ENCODE data around the gene MAG. TPM values are rescaled to one million over a fixed set of nuclear protein-coding genes. Genes with fewer than 3 reads are reported as not detected.
"Not testable (repeated sequence)": the region's sequence is repeated elsewhere in the genome, so short reads cannot be mapped to it uniquely, and the experiment has no call there.

The MAG gene
- total RNA-seq, 1 experiment from 2014 or later: not detected

DNA sequence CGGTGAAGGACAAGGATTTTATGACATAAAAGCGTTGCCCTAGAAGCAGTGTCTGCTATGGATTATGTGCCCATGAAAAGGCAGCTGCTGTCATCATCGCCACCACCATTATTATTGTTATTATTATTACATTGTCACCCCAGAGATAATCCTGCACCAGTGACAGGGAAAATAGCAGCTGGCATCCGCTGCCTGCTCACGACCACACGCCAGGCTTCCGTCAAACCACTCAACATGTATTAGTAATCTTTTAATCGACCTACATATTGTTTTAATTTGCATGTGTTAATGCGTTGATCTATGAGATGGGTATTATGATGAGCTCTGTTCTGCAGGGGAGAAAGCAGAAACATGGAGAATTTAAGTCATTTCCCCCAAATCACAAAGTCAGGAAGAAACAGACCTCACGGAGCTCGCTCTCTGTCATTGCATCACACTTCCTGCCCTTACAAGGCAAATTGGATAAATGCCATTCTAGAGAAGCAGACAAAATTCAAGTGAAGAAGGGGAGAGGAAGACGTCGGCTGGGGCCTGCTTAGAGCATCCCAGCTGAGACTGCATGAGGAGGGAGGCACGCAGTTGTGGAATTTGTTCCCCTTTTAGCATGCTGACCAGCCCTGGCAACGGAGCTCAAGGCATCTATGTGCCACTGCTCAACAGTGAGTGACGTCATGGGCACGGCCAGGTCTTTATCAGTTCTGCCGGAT is 66.1 kb downstream of the MAG start, which contains the start of gene FFAR3:
TSS of gene FFAR3 (plus strand) at position 594 of the 707 bp plus-strand sequence. CDS start 431 bp downstream, outside the sequence.
- Mint-ChIP-seq H3K9me3 (ENCODE audit: unreplicated experiment) (no peaks in the 10 kb centered on the region), H3K27me3 (ENCODE audit: insufficient read depth, unreplicated experiment) (peaks cover 61% of the 10 kb centered on the region), H3K27ac (ENCODE audit: low read depth, unreplicated experiment) (no peak within 1 kb of the TSS), H3K4me3 (ENCODE audit: unreplicated experiment) (no peak within 1 kb of the TSS), H3K4me1 (ENCODE audit: insufficient read depth, unreplicated experiment) (peaks cover 6% of the 10 kb centered on the region), H3K36me3 (ENCODE audit: insufficient read depth, unreplicated experiment) (no peaks in the 10 kb centered on the region)
- DNase-seq (ENCODE audit: unreplicated experiment): peak; percentile 30
- CTCF ChIA-PET: interaction anchor here (2.8 to 7.1 kb wide), 2 partner anchors 112 to 137 kb away, joined by 17 to 143 read pairs; no protein-coding TSS in a partner anchor
- TF ChIP-seq, protein P1, sequence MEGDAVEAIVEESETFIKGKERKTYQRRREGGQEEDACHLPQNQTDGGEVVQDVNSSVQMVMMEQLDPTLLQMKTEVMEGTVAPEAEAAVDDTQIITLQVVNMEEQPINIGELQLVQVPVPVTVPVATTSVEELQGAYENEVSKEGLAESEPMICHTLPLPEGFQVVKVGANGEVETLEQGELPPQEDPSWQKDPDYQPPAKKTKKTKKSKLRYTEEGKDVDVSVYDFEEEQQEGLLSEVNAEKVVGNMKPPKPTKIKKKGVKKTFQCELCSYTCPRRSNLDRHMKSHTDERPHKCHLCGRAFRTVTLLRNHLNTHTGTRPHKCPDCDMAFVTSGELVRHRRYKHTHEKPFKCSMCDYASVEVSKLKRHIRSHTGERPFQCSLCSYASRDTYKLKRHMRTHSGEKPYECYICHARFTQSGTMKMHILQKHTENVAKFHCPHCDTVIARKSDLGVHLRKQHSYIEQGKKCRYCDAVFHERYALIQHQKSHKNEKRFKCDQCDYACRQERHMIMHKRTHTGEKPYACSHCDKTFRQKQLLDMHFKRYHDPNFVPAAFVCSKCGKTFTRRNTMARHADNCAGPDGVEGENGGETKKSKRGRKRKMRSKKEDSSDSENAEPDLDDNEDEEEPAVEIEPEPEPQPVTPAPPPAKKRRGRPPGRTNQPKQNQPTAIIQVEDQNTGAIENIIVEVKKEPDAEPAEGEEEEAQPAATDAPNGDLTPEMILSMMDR (IDR thresholded peaks at IDR 0.05; ENCODE audit: unreplicated experiment): no peak
- no TSS peak for BruUV-seq (replicated peaks)
- POLR2A ChIA-PET: no interaction called here
- intact Hi-C loops (cut with micrococcal nuclease): loop anchor here (10.0 kb wide), 1 partner anchor 93 kb away; the partner anchor contains the start of gene USF2

DNA sequence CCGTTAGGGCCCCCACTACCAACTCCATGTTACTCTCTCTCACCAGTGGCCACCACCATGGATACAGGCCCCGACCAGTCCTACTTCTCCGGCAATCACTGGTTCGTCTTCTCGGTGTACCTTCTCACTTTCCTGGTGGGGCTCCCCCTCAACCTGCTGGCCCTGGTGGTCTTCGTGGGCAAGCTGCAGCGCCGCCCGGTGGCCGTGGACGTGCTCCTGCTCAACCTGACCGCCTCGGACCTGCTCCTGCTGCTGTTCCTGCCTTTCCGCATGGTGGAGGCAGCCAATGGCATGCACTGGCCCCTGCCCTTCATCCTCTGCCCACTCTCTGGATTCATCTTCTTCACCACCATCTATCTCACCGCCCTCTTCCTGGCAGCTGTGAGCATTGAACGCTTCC is 66.9 kb downstream of the MAG start:
- CTCF ChIA-PET: interaction anchor here (2.8 to 7.1 kb wide), 2 partner anchors 111 to 136 kb away, joined by 17 to 143 read pairs; no protein-coding TSS in a partner anchor
- DNase-seq (ENCODE audit: unreplicated experiment): not testable (repeated sequence)

DNA sequence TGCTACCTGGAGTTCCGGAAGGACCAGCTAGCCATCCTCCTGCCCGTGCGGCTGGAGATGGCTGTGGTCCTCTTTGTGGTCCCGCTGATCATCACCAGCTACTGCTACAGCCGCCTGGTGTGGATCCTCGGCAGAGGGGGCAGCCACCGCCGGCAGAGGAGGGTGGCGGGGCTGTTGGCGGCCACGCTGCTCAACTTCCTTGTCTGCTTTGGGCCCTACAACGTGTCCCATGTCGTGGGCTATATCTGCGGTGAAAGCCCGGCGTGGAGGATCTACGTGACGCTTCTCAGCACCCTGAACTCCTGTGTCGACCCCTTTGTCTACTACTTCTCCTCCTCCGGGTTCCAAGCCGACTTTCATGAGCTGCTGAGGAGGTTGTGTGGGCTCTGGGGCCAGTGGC is 67.4 kb downstream of the MAG start:
- H3K36me3 Mint-ChIP-seq (ENCODE audit: insufficient read depth, unreplicated experiment); BruUV-seq (replicated peaks); POLR2A ChIA-PET; DNase-seq (ENCODE audit: unreplicated experiment); CTCF ChIA-PET; H3K4me1 Mint-ChIP-seq (ENCODE audit: insufficient read depth, unreplicated experiment); H3K4me3 Mint-ChIP-seq (ENCODE audit: unreplicated experiment); H3K9me3 Mint-ChIP-seq (ENCODE audit: unreplicated experiment); H3K27ac Mint-ChIP-seq (ENCODE audit: low read depth, unreplicated experiment): not testable (repeated sequence)
- intact Hi-C loops (cut with micrococcal nuclease): loop anchor here (10.0 kb wide), 1 partner anchor 95 kb away; the partner anchor contains the start of gene USF2
- peaks cover 75% of the 10 kb centered on the region for H3K27me3 Mint-ChIP-seq (ENCODE audit: insufficient read depth, unreplicated experiment)

More for the DNA sequence above, 66.9 kb downstream of the MAG start:
- H3K36me3 Mint-ChIP-seq (ENCODE audit: insufficient read depth, unreplicated experiment); BruUV-seq (replicated peaks); H3K4me1 Mint-ChIP-seq (ENCODE audit: insufficient read depth, unreplicated experiment); H3K27ac Mint-ChIP-seq (ENCODE audit: low read depth, unreplicated experiment); POLR2A ChIA-PET; H3K4me3 Mint-ChIP-seq (ENCODE audit: unreplicated experiment); H3K9me3 Mint-ChIP-seq (ENCODE audit: unreplicated experiment): not testable (repeated sequence)
- peaks cover 69% of the 10 kb centered on the region for H3K27me3 Mint-ChIP-seq (ENCODE audit: insufficient read depth, unreplicated experiment)
- intact Hi-C loops (cut with micrococcal nuclease): loop anchor here (10.0 kb wide), 1 partner anchor 94 kb away; the partner anchor contains the start of gene USF2

DNA sequence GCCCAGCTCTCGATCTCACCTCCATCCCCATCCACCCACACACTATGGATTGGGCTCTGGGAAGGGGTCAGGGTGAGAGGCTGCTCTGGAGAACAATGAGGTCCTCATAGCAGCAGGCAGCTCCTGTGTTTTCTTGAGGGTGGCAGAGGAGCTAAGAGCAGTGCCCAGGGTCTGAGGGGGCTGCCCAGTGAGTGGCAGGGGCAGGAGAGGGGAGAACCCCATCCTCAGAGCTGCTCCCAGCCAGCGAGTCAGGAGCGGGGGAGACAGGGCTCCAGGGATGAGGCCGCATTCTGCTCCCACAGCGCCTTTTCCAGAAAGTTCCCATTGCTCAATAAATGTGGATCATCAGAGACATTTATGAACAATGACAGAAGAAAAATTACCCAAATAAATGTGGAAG is 68.1 kb downstream of the MAG start:
- CTCF ChIA-PET; intact Hi-C loops (cut with micrococcal nuclease); H3K4me3 Mint-ChIP-seq (ENCODE audit: unreplicated experiment); H3K4me1 Mint-ChIP-seq (ENCODE audit: insufficient read depth, unreplicated experiment); H3K27ac Mint-ChIP-seq (ENCODE audit: low read depth, unreplicated experiment); H3K36me3 Mint-ChIP-seq (ENCODE audit: insufficient read depth, unreplicated experiment); H3K9me3 Mint-ChIP-seq (ENCODE audit: unreplicated experiment); DNase-seq (ENCODE audit: unreplicated experiment); BruUV-seq (replicated peaks); POLR2A ChIA-PET: not testable (repeated sequence)
- H3K27me3 Mint-ChIP-seq (ENCODE audit: insufficient read depth, unreplicated experiment): peaks cover 81% of the 10 kb centered on the region

DNA sequence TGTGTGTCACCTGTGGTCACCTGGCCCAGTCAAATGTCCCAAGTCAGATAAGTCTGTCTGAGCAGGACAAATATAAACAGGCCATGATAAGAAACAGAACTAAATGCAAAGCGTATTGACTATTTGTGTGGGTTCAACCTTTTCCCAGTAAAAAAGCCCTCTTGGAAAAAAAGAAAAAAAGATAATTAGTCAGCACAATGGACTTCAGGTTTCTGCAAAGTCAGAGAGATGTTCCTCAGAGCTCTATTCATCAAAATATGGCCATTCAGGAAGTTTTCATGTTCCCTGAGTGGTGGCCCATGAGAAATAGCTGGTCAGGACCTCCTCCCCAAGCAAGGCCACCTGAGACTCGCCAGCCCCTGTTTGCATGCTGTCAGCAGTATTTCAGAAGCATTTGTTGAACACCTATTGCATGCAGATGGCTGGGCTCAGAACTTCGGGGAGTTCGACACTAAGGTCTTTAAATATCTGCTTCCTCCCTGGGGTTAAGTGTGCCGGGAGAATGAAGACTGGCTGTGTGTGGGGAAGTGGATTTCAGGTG is 69.0 kb downstream of the MAG start:
- intact Hi-C loops (cut with micrococcal nuclease): no loop called here
- ChIA-PET POLR2A (interaction anchor here (0.8 kb wide), 1 partner anchor 81 kb away, joined by 3 read pairs; no protein-coding TSS in a partner anchor), CTCF (no interaction called here)
- peaks cover 80% of the 10 kb centered on the region for H3K27me3 Mint-ChIP-seq (ENCODE audit: insufficient read depth, unreplicated experiment)
- H3K9me3 Mint-ChIP-seq (ENCODE audit: unreplicated experiment): no peaks in the 10 kb centered on the region
- H3K27ac Mint-ChIP-seq (ENCODE audit: low read depth, unreplicated experiment): no peak overlapping the region
- DNase-seq (ENCODE audit: unreplicated experiment): no peak
- no peak overlapping the region for H3K4me3 Mint-ChIP-seq (ENCODE audit: unreplicated experiment)
- H3K4me1 Mint-ChIP-seq (ENCODE audit: insufficient read depth, unreplicated experiment): peaks cover 6% of the 10 kb centered on the region
- H3K36me3 Mint-ChIP-seq (ENCODE audit: insufficient read depth, unreplicated experiment): no peaks in the 10 kb centered on the region
- no TSS peak for BruUV-seq (replicated peaks)
- TF ChIP-seq, protein P1 (IDR thresholded peaks at IDR 0.05; ENCODE audit: unreplicated experiment): no peak

All from MCF 10A (cell line).